Body of pancreas (tissue), 4 donors: ENCODE measurements around the gene CD247.

ENCODE experiments used
- CTCF ChIP-seq, 7 experiments: fragments of 450-650 bp in 4 of 7; fragments of 200-600 bp in 3 of 7; sonication (generic) in 3 of 7; IDR thresholded peaks; one replicate each; pipeline ENCODE4 v1.5.1; 2016 to 2019; ENCODE audit warnings: antibody characterized with exemption in 7 of 7
- POLR2A ChIP-seq, 3 donors: fragments of 450-650 bp; IDR thresholded peaks; one replicate each; pipeline ENCODE4 v1.6.1; 2016; ENCODE audit warnings: antibody characterized with exemption in 3 of 3, mild to moderate bottlenecking in 2 of 3

- TF ChIP-seq CTCF (IDR thresholded peaks at IDR 0.05) (no peak), POLR2A (IDR thresholded peaks at IDR 0.05) (no peak)
These were observed 26.2 kb upstream of the CD247 start for GRCh38 chr1:167544447-167545093.
